Midbrain (tissue), 1 donor: ENCODE data around the gene CLDN7.
A peak's percentile ranks its signal among the peaks of the same experiment; 100 is the strongest.

Source experiments
- DNase-seq: peaks from one replicate; lab custom pipeline; 2025; lab: John Stamatoyannopoulos, UW

Gene CLDN7

GRCh38 chr17:7219229-7219811 is 43.0 kb downstream of the CLDN7 start:
- no peak for DNase-seq

GRCh38 chr17:7218758-7219157 is 43.5 kb downstream of the CLDN7 start:
- no peak for DNase-seq

- no peak for DNase-seq
Measured at GRCh38 chr17:7218166-7218565, 44.1 kb downstream of the CLDN7 start.

GRCh38 chr17:7217113-7217987 is 44.9 kb downstream of the CLDN7 start:
- no peak for DNase-seq

- DNase-seq, result no peak
Measured at GRCh38 chr17:7216242-7217112, 45.8 kb downstream of the CLDN7 start.

- DNase-seq, result no peak
Measured at GRCh38 chr17:7215652-7216180, 46.6 kb downstream of the CLDN7 start.

GRCh38 chr17:7215136-7215638 is 47.1 kb downstream of the CLDN7 start:
- DNase-seq, result no peak

- DNase-seq, result peak; percentile 95
Measured at GRCh38 chr17:7214300-7215135, 47.8 kb downstream of the CLDN7 start.

- no peak for DNase-seq
Measured at GRCh38 chr17:7213895-7214299, 48.4 kb downstream of the CLDN7 start.

- DNase-seq, result no peak
Measured at GRCh38 chr17:7211491-7212273, 50.6 kb downstream of the CLDN7 start.
